Activated CD4-positive, alpha-beta T cell treated with anti-CD3 and anti-CD28 coated beads, Interleukin-2, Interleukin-4, amounts not matched to agents 100 ng/mL and 50 ng/mL, durations not matched to agents 16 hours and 8 hours (primary cell): ENCODE data around the gene SYT8.
"Not testable (repeated sequence)": the region's sequence is repeated elsewhere in the genome, so short reads cannot be mapped to it uniquely, and the experiment has no call there.

ENCODE experiments used
- DNase-seq: peaks from one replicate; pipeline ENCODE4 v3.0.0-alpha.2; 2020; ENCODE audit warnings: low spot score

The SYT8 gene

GRCh38 chr11:1834779-1835670 is at the start of gene SYT8:
SYT8 (plus strand) TSS chr11:1834990; CDS start chr11:1835106, 116 bp downstream.
- DNase-seq, result no peak

GRCh38 chr11:1785749-1786413 is 48.9 kb upstream of the SYT8 start:
- DNase-seq, result no peak

GRCh38 chr11:1786466-1786865 is 48.3 kb upstream of the SYT8 start:
- DNase-seq, result no peak

- DNase-seq, result no peak
Observed at GRCh38 chr11:1791912-1792311, 42.9 kb upstream of the SYT8 start.

GRCh38 chr11:1792461-1792860 is 42.3 kb upstream of the SYT8 start:
- no peak for DNase-seq

- DNase-seq, result no peak
Observed at GRCh38 chr11:1793081-1793480, 41.7 kb upstream of the SYT8 start.

GRCh38 chr11:1796413-1797011 is 38.3 kb upstream of the SYT8 start:
- DNase-seq, result no peak

- no peak for DNase-seq
Observed at GRCh38 chr11:1797391-1798125, 37.2 kb upstream of the SYT8 start.

- no peak for DNase-seq
Observed at GRCh38 chr11:1803246-1803645, 31.5 kb upstream of the SYT8 start.

- DNase-seq, result not testable (repeated sequence)
Observed at GRCh38 chr11:1803835-1804519, 30.8 kb upstream of the SYT8 start.

- no peak for DNase-seq
Observed at GRCh38 chr11:1805525-1805924, 29.3 kb upstream of the SYT8 start.

- DNase-seq, result no peak
Observed at GRCh38 chr11:1807264-1807995, 27.4 kb upstream of the SYT8 start.

GRCh38 chr11:1810761-1811160 is 24.0 kb upstream of the SYT8 start:
- no peak for DNase-seq

GRCh38 chr11:1812274-1812673 is 22.5 kb upstream of the SYT8 start:
- no peak for DNase-seq

GRCh38 chr11:1812801-1813200 is 22.0 kb upstream of the SYT8 start:
- no peak for DNase-seq

GRCh38 chr11:1813356-1813755 is 21.4 kb upstream of the SYT8 start:
- DNase-seq, result not testable (repeated sequence)

GRCh38 chr11:1814691-1815090 is 20.1 kb upstream of the SYT8 start:
- no peak for DNase-seq

GRCh38 chr11:1815311-1815710 is 19.5 kb upstream of the SYT8 start:
- no peak for DNase-seq

- DNase-seq, result no peak
Observed at GRCh38 chr11:1815751-1816150, 19.0 kb upstream of the SYT8 start.

- DNase-seq, result no peak
Observed at GRCh38 chr11:1817000-1817399, 17.8 kb upstream of the SYT8 start.

- no peak for DNase-seq
Observed at GRCh38 chr11:1817511-1817910, 17.3 kb upstream of the SYT8 start.
